Hepatocyte (in vitro differentiated cells): ENCODE measurements around the gene SYT7.

Experiments
- CTCF ChIP-seq: fragments of 200-600 bp; sonication (generic); IDR thresholded peaks from 2 replicates; pipeline ENCODE4 v1.5.1; 2016; ENCODE audit warnings: antibody characterized with exemption, mild to moderate bottlenecking; ENCODE audit not compliant: poor library complexity
- EZH2 ChIP-seq: fragments of 200-600 bp; sonication (generic); IDR thresholded peaks from 2 replicates; pipeline ENCODE4 v1.6.1; 2016; ENCODE audit warnings: antibody characterized with exemption, mild to moderate bottlenecking, borderline replicate concordance
- EZH2phosphoT487 ChIP-seq: fragments of 200-600 bp; sonication (generic); IDR thresholded peaks from one replicate; pipeline ENCODE4 v1.6.1; 2018; ENCODE audit warnings: antibody characterized with exemption, mild to moderate bottlenecking, low read depth, moderate library complexity; ENCODE audit not compliant: unreplicated experiment, severe bottlenecking

DNA sequence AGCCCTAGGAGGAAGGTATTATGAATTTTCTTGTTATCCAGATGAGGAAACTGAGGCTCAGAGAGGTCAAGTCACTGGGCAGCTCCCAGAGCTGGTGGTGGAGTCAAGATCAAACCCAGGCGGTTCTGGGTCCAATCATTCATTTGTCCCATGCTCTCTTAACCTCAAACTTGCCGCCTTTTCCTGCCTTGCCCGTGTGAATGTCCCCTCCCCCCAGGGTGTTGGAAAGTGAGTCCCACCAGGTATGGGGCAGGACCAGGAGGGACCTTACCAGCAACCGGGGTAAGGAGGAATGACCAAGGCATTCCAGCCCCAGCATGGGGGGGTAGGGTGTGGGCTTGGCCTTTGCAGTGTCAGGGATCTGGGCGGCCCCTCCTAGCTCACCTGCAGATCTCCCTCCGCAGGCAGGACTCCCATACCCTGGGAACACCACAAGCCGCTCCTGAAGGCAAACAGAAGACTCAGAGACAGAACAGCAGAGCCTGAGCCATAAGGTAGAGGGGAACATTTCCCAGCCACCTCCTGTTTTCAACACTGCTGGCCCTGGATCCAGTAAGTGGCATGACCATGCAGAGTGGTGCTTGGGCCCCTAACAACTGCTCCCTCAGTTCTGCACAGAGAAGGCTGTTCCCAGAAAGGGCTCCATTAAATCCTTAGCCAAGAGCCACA, 41.2 kb upstream of the SYT7 start:
- no peak for TF ChIP-seq CTCF
- TF ChIP-seq EZH2phosphoT487 = no peak
- TF ChIP-seq EZH2 = no peak
